Activated CD8-positive, alpha-beta memory T cell treated with anti-CD3 and anti-CD28 coated beads, Interleukin-2, amount 50 U/mL, for 48 hours (primary cell): ENCODE measurements around the gene HCN4.
A peak's percentile ranks its signal among the peaks of the same experiment; 100 is the strongest.

Experiments used
- DNase-seq: peaks from one replicate; pipeline ENCODE4 v3.0.0-alpha.2; 2020

HCN4 gene

DNA sequence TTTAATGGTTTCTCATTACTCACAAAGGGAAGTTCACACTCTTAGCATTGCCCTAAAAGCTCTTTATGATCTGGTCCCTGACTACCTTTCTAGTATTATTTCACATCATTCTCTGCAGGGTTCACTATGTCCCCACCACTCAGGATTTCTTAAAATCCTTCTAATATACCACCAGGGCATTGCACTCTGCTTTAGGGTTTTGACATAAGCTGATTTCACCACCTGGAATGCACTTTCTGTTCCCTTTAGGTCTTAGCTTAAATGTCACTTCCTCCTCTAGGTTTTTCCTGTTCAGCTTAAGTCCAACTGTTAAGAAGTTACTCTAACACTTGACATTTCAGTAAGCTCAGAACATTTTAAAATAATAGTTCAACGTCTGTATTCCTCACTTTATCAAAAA is 81.7 kb downstream of the HCN4 start:
- DNase-seq: no peak

DNA sequence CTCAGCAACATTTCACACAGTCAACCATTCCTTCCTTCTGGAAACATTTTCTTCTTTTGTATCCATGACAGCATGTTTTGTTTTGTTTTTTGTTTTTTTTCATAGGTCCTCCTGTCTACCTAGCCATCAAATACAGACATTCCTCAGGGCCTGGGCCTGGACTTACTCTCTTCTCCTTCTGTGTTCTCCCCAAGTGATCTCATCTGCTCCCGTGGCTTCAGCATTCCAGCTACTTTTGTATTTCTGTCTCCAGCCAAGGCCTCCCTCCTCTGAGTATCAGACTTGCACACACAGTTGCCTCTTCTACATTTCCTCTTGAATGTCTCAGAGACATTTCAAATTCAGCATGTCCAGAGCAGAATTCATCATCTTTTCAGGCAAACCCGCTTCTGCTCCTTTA is 82.4 kb downstream of the HCN4 start:
- no peak for DNase-seq

- no peak for DNase-seq
Observed at GRCh38 chr15:73284090-73284716, 84.6 kb downstream of the HCN4 start.

DNA sequence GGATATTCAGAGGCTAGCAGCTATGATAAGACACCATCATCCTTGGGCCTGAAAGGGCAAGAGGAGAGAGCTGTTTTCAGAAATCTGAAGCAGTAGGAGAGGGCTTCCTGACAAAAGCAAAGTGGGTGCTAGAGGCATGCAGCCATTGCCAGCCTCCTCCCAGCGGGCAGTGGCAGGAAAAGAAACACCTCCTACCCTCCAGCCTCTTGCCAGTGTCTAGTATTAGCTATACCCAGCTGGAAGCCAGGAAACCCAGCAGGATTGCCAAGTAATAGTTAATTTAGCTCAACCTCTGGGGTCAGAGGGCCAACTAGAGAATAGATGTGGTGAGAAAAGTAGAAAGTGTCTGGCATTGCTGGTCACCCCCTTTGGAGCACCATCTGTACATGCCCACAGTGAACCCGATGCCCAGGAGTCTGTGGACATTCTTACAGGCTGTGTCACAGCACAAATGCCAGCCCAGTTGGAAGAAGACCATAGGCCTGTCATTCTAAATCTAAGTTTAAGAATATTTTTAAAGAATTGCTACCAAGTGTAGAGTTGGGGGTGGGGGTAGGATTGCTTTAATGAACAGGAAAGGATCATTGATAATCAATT is 85.3 kb downstream of the HCN4 start:
- DNase-seq: no peak

DNA sequence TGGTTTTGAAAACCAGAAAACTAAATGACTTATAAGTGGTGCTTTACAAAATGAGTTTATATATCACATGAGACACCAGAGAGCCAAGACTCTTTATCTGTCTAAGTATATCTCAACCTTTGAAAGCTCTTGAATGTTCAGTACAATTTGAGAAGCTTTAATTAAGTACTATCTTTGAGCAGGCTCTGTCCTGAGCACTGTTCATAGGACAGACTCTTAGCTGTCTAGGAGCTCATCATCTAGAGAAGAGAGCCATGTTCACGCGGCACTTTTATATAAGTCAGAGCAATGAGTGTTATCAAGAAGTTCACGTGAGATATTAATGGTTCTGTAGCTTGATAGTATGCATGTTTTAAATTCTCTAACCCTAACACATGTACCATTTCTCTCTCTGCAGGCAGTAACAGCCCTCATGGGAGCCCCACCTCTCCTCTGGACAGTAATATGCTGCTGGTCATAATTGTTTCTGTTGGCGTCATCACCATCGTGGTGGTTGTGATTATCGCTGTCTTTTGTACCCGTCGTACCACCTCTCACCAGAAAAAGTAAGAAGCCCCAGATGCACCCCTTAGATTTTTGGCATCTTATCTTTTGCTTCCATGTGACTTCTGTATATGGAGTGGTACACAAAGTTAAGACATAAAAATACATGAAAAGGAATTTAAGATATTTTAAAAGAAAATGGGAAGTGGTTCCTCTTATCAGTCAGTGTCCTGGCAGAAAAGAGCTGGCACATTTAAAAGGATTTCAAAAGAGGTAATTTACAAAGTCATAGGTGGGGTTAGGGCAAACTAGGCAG is 86.0 kb downstream of the HCN4 start:
- DNase-seq: no peak

DNA sequence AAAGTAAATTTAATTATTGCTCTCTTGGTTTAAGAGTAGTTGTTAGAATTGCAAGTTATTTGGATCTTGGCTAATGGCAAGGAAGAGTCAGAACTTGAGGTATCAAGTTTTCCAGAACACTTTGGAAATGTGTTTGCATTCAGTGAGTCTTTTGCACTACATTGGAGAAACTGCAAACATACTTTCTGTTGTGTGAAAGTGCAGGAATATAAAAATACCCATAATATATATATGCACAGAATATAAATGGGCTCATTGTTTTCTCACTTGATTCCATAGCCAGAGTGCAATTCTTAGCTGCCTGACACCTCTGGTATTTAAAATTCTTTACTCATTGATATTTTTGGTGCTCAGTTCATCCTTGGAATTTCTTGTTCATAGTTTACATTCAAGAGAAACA is 92.9 kb downstream of the HCN4 start:
- DNase-seq: no peak

DNA sequence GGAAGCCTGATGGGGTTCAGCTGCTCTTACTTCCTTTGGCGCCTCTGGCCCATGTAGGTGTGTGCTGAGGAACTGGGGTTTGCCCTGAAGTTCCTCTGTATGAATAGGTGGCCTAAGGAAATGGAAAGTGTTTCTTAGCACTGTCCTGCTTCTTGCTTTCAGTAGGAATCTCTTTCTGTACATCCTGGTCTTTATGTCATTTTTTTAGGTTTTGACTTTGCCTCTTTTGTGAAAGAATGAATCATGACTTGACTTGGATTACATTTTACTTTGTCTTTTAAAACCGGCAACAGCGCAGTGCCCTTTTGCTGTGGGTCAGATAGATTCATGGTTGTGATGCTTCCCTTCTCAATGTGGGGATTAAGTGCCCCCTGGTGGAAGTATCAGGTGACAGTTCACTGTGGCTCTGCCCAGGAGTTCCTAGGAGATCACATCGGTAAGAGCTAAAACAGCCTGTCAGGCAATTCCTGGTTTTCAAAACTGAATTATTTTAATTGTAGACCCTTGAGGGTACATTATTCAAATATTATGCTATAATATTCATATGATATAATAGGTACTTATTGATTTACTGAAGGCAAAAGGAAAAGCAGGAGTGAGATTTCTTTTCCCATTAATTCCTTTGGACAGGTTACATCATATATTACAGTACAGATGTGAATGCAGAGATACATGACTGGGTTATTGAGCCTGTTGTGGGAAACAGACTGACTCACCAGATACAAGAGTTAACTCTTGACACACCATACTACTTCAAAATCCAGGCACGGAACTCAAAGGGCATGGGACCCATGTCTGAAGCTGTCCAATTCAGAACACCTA is 95.4 kb downstream of the HCN4 start:
- peak; percentile 55 for DNase-seq

GRCh38 chr15:73270366-73271097 is 98.2 kb downstream of the HCN4 start:
- DNase-seq: no peak
